Hypothalamus (tissue), 51 donors: ENCODE data around the gene KRTAP9-6.
"Not testable (repeated sequence)": the region's sequence is repeated elsewhere in the genome, so short reads cannot be mapped to it uniquely, and the experiment has no call there.

Source experiments
- DNase-seq, 51 donors: peaks; one replicate each; lab custom pipeline; 2025; lab: John Stamatoyannopoulos, UW

KRTAP9-6 gene

GRCh38 chr17:41267711-41268110 lies 2.5 kb downstream of the KRTAP9-6 start:
- no peak for DNase-seq

GRCh38 chr17:41271323-41271722 lies 6.1 kb downstream of the KRTAP9-6 start:
- not testable (repeated sequence) for DNase-seq

GRCh38 chr17:41271858-41272257 lies 6.7 kb downstream of the KRTAP9-6 start:
- DNase-seq = no peak

GRCh38 chr17:41275648-41276190 lies 10.5 kb downstream of the KRTAP9-6 start, which contains the start of gene KRTAP9-7:
KRTAP9-7 (plus strand) TSS chr17:41275698; CDS start chr17:41275698, 0 bp downstream.
- not testable (repeated sequence) for DNase-seq

GRCh38 chr17:41278176-41278955 lies 13.2 kb downstream of the KRTAP9-6 start:
- DNase-seq = no peak

- DNase-seq = no peak
These were observed 18.9 kb downstream of the KRTAP9-6 start for GRCh38 chr17:41284043-41284442.

- DNase-seq = no peak
These were observed 19.4 kb downstream of the KRTAP9-6 start for GRCh38 chr17:41284546-41284945.

- no peak for DNase-seq
These were observed 21.9 kb downstream of the KRTAP9-6 start for GRCh38 chr17:41287050-41287449.

- no peak for DNase-seq
These were observed 28.8 kb downstream of the KRTAP9-6 start for GRCh38 chr17:41294016-41294415.

GRCh38 chr17:41296846-41297245 lies 31.7 kb downstream of the KRTAP9-6 start:
- DNase-seq = no peak

GRCh38 chr17:41298458-41299135 lies 33.4 kb downstream of the KRTAP9-6 start:
- no peak for DNase-seq

GRCh38 chr17:41301204-41301790 lies 36.1 kb downstream of the KRTAP9-6 start:
- DNase-seq = no peak

GRCh38 chr17:41301916-41302901 lies 37.0 kb downstream of the KRTAP9-6 start, which contains the start of gene KRTAP29-1:
KRTAP29-1 (minus strand) TSS chr17:41302851; CDS start chr17:41302851, 0 bp downstream.
- DNase-seq = no peak

GRCh38 chr17:41302981-41303380 lies 37.8 kb downstream of the KRTAP9-6 start:
- no peak for DNase-seq

GRCh38 chr17:41304091-41304490 lies 38.9 kb downstream of the KRTAP9-6 start:
- DNase-seq = no peak

GRCh38 chr17:41307647-41308046 lies 42.5 kb downstream of the KRTAP9-6 start:
- DNase-seq = no peak

- DNase-seq = peak in 11 of 51 donors; percentile 6 to 74 (median 20)
These were observed 43.2 kb downstream of the KRTAP9-6 start for GRCh38 chr17:41308251-41308917.

GRCh38 chr17:41308918-41309359 lies 43.8 kb downstream of the KRTAP9-6 start, which contains the start of gene KRTAP16-1:
KRTAP16-1 (minus strand) TSS chr17:41309309; CDS start chr17:41309253, 56 bp downstream.
- no peak for DNase-seq

GRCh38 chr17:41311111-41311510 lies 45.9 kb downstream of the KRTAP9-6 start:
- no peak for DNase-seq
